ENCODE measurements around the gene CDH4.

- TF ChIP-seq CTCF (IDR thresholded peaks at IDR 0.05) (no peak), ZFX (IDR thresholded peaks at IDR 0.05; ENCODE audit: borderline replicate concordance) (no peak)
These were observed 36.3 kb downstream of the CDH4 start for GRCh38 chr20:61288331-61288784.
